Right atrium auricular region (tissue), 2 donors: ENCODE data around the gene YTHDF1. TPM values are rescaled to one million over a fixed set of nuclear protein-coding genes. Genes with fewer than 3 reads are reported as not detected.

Experiments
- DNase-seq: peaks from one replicate; pipeline ENCODE4 v3.0.0-alpha.2; 2019; ENCODE audit warnings: low spot score
- H3K27ac ChIP-seq, 2 donors: fragments of 200-600 bp; sonication (generic); 1 replicate in 1 of 2; 2 replicates in 1 of 2; pipeline ENCODE4 v1.5.1; 2016 to 2019
- H3K27me3 ChIP-seq, 2 donors: fragments of 200-600 bp; sonication (generic); one replicate each; pipeline versions ENCODE4 v1.5.1 to v1.6.0; 2017 to 2019
- H3K36me3 ChIP-seq: fragments of 200-600 bp; sonication (generic); one replicate; pipeline ENCODE4 v1.5.1; 2016
- H3K4me1 ChIP-seq, 2 donors: fragments of 200-600 bp; sonication (generic); one replicate each; pipeline versions ENCODE4 v1.5.1 to v1.6.0; 2017 to 2019
- H3K4me3 ChIP-seq, 2 donors: fragments of 200-600 bp; sonication (generic); 1 replicate in 1 of 2; 2 replicates in 1 of 2; pipeline ENCODE4 v1.5.1; 2017 to 2019; ENCODE audit warnings: mild to moderate bottlenecking in 1 of 2, moderate library complexity in 1 of 2
- H3K9me3 ChIP-seq, 2 donors: fragments of 200-600 bp; sonication (generic); one replicate each; pipeline ENCODE4 v1.5.1; 2019
- total RNA-seq, 2 donors: library from RNA; depleted of rRNA; stranded (reverse); fragments of >200 nt; gene quantifications; one replicate each; pipeline ENCODE4 v1.1.0, GENCODE V29; 2016
- TF ChIP-seq, protein P1 (sequence below), 2 donors: fragments of 200-600 bp; sonication (generic); IDR thresholded peaks; one replicate each; pipeline ENCODE4 v1.5.1; 2019; ENCODE audit warnings: antibody characterized with exemption in 2 of 2

YTHDF1 gene
- total RNA-seq, 2 donors from 2014 or later, result 15.7 to 26.1 TPM

DNA sequence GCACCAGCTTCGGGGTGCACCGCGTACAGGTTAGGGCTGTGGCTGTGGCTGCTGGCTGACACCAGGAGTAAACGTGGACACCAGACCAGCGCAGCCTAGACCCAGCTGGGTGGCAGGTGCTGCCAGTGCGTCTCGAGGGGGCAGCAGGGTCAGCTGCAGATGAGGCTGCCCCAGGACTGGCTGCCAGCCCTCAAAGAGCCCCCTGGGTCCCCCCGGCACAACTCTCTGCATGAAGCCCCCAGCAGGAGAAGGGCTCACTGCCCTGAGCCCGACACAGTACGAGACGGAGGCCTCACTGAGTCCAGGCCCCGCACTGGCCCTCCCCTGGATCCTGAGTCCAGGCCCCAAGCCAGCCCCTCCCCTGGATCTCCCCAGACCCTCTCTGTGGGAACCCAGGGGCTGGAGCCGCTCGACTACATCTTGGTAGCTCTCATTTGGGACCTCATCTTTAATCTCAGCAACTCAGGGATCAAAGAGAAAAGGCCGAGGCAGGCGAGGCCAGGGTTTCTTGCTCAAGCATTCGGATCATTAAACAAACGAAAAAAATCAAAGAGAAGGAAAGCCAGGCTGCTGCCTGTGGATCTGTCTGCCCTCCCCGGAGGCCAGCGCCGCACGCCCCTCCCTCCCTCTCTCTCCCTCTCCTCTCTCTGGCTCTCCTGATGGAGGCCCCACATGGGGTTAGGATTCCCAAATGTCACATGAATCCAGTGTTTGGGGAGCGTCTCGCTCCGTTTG, 45.3 kb upstream of the YTHDF1 start:
- Histone ChIP-seq H3K27ac (no peak overlapping the region), H3K27me3 (no peaks in the 10 kb centered on the region), H3K4me1 (no peaks in the 10 kb centered on the region), H3K36me3 (no peaks in the 10 kb centered on the region), H3K9me3 (no peaks in the 10 kb centered on the region), H3K4me3 (no peak overlapping the region)
- TF ChIP-seq, protein P1, sequence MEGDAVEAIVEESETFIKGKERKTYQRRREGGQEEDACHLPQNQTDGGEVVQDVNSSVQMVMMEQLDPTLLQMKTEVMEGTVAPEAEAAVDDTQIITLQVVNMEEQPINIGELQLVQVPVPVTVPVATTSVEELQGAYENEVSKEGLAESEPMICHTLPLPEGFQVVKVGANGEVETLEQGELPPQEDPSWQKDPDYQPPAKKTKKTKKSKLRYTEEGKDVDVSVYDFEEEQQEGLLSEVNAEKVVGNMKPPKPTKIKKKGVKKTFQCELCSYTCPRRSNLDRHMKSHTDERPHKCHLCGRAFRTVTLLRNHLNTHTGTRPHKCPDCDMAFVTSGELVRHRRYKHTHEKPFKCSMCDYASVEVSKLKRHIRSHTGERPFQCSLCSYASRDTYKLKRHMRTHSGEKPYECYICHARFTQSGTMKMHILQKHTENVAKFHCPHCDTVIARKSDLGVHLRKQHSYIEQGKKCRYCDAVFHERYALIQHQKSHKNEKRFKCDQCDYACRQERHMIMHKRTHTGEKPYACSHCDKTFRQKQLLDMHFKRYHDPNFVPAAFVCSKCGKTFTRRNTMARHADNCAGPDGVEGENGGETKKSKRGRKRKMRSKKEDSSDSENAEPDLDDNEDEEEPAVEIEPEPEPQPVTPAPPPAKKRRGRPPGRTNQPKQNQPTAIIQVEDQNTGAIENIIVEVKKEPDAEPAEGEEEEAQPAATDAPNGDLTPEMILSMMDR (IDR thresholded peaks at IDR 0.05), result no peak
- DNase-seq, result no peak

DNA sequence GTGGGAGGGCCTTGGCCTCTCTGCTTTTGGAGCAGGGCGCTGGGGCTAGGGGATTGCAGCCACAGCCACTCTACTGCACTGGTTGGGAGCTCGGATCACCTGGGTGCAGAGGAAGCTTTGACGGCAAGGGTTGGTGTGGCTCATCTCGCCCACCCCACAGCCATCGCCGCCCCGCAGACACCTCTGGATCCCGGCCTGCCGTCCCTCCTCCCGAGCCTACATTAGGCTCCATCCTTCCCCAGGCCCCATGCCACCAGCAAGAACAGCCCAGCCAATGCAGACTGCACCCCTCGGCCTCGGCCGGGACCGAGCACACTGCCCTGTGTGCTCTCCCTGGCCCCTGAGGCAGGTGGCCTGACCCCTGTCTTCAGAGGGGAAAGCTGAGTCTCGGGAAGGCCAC, 44.6 kb upstream of the YTHDF1 start:
- no peaks in the 10 kb centered on the region for H3K9me3 ChIP-seq
- DNase-seq, result no peak

DNA sequence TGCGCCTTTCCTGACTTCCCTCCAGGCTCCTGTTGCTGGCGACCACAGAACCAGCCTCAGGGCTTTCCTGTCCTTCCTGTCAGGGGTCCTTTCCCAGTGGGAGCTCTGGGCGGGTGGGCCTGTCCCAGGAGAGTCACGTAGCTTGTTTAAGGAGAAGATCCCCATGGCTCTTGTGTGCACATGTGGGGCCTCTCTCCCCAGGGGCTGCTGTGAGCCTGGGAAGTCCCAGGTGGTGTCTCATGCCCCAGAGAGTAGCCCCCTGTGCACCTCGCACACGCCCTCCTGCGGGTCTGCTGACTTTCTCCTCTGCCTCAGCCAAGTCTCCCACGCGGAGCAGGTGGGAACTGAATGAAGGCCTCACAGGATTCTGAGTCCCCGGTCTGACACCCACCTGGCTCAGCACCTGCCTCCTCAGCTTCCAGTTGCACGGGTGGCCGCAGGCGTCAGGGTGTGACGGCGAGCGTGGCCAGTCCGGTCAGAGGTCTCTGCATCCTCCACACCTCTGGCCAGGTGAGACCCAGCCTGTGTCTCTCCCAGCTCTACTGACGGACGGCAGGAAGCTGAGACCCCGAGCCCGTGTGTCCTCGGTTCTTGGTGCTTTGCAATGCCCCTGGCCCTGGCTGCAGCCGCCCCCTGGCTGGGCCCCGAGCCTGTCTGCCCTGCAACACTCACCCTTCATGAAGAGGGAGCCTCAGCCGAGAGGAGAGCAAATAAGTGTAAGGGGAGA, 44.0 kb upstream of the YTHDF1 start:
- DNase-seq, result no peak
- H3K27me3 ChIP-seq, result peaks cover 2 to 6% of the 10 kb centered on the region in 2 donors
- no peak overlapping the region for H3K4me3 ChIP-seq
- H3K4me1 ChIP-seq, result no peaks in the 10 kb centered on the region
- TF ChIP-seq, protein P1 (IDR thresholded peaks at IDR 0.05), result no peak
- no peaks in the 10 kb centered on the region for H3K36me3 ChIP-seq
- H3K9me3 ChIP-seq, result no peaks in the 10 kb centered on the region
- H3K27ac ChIP-seq, result no peak overlapping the region

More for the DNA sequence above, 44.6 kb upstream of the YTHDF1 start:
- Histone ChIP-seq H3K4me1 (no peaks in the 10 kb centered on the region), H3K36me3 (no peaks in the 10 kb centered on the region), H3K4me3 (no peak overlapping the region), H3K27me3 (peaks cover 0 to under 1% of the 10 kb centered on the region in 2 donors), H3K27ac (no peak overlapping the region)
- TF ChIP-seq, protein P1 (IDR thresholded peaks at IDR 0.05), result no peak

DNA sequence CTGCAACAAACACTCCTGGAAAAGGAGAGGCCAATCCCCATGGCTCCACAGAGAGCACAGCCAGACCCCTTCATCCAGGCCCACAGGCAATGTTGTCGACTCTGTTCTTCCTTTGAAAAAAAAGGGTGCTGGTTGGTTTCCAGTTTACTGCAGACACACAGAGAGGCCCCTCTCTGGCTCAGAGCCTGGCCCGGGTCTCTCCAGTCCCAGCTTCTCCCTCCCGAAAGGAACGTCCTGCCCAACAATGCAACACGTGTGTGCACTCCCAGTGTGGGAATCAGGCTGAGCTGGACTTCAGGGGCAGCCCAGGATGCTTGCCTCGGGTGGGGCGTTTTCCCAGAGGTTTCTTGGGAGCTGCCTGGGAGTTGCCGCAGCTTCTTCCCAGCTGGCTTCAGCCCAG, 42.9 kb upstream of the YTHDF1 start:
- no peak overlapping the region for H3K27ac ChIP-seq
- TF ChIP-seq, protein P1 (IDR thresholded peaks at IDR 0.05), result no peak
- DNase-seq, result no peak
- H3K4me1 ChIP-seq, result peaks cover 0 to 10% of the 10 kb centered on the region in 2 donors
- H3K9me3 ChIP-seq, result no peaks in the 10 kb centered on the region
- H3K27me3 ChIP-seq, result peaks cover 5 to 18% of the 10 kb centered on the region in 2 donors
- H3K4me3 ChIP-seq, result no peak overlapping the region
- H3K36me3 ChIP-seq, result no peaks in the 10 kb centered on the region

DNA sequence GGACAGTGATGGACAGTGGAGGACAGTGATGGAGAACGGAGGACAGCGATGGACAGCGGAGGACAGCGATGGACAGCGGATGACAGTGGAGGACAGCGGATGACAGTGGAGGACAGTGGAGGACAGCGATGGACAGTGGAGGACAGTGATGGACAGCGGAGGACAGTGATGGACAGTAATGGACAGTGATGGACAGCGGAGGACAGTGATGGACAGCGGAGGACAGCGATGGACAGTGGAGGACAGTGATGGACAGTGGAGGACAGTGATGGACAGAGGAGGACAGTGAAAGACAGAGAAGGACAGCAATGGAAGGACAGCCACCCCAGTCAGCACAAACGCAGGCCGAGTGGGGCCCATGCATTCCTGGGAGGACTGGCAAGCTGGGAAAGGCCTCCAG, 41.7 kb upstream of the YTHDF1 start:
- TF ChIP-seq, protein P1 (IDR thresholded peaks at IDR 0.05), result no peak

More for the DNA sequence above, 41.7 kb upstream of the YTHDF1 start:
- Histone ChIP-seq H3K4me3 (no peak overlapping the region), H3K36me3 (no peaks in the 10 kb centered on the region), H3K4me1 (peaks cover 0 to 20% of the 10 kb centered on the region in 2 donors), H3K27ac (no peak overlapping the region), H3K9me3 (no peaks in the 10 kb centered on the region), H3K27me3 (peaks cover 5 to 24% of the 10 kb centered on the region in 2 donors)
- no peak for DNase-seq
